OCI-LY7 (cell line): ENCODE results near the gene KCNA3.

Experiments used
- EZH2phosphoT487 ChIP-seq: fragments of 200-600 bp; sonication (generic); IDR thresholded peaks from 2 replicates; pipeline ENCODE4 v1.6.1; 2018; ENCODE audit warnings: low read depth, borderline replicate concordance, mild to moderate bottlenecking, mixed run types, antibody characterized with exemption, low read length, moderate library complexity, mixed read lengths
- TF ChIP-seq, protein P1 (sequence below): fragments of 200-600 bp; sonication (generic); conservative IDR thresholded peaks from 2 replicates; pipeline ENCODE4 v1.5.1; 2014; ENCODE audit warnings: mild to moderate bottlenecking, antibody characterized with exemption, low read length, moderate library complexity, mixed read lengths

DNA sequence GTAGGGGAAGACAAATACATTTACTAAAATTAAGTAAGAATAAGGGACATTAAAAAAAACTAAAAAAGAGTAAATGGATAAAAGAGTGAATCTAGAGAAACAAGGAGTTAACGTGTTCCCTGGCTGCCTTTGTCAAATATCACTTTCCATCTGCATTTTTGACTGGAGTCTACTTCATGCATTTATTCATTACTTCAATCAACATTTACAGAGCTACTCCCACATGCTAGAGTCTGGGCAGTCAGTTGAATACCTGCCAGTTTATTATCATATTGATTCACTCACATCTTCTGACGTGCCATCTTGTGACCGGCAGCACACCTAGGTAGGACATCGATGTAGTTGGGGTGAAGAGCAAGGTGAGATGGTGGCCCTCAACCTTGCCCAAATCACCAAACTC lies 35.6 kb upstream of the KCNA3 start:
- TF ChIP-seq, protein P1, sequence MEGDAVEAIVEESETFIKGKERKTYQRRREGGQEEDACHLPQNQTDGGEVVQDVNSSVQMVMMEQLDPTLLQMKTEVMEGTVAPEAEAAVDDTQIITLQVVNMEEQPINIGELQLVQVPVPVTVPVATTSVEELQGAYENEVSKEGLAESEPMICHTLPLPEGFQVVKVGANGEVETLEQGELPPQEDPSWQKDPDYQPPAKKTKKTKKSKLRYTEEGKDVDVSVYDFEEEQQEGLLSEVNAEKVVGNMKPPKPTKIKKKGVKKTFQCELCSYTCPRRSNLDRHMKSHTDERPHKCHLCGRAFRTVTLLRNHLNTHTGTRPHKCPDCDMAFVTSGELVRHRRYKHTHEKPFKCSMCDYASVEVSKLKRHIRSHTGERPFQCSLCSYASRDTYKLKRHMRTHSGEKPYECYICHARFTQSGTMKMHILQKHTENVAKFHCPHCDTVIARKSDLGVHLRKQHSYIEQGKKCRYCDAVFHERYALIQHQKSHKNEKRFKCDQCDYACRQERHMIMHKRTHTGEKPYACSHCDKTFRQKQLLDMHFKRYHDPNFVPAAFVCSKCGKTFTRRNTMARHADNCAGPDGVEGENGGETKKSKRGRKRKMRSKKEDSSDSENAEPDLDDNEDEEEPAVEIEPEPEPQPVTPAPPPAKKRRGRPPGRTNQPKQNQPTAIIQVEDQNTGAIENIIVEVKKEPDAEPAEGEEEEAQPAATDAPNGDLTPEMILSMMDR: no peak
- no peak for TF ChIP-seq EZH2phosphoT487
